ENCODE results near the gene RPS6KA2. TPM values are rescaled to one million over a fixed set of nuclear protein-coding genes. Genes with fewer than 3 reads are reported as not detected.

Gene RPS6KA2
- total RNA-seq, 2 donors from 2014 or later: 59.5 to 75.4 TPM

GRCh38 chr6:166490671-166491500, 136.2 kb downstream of the RPS6KA2 start:
- no peak for DNase-seq (ENCODE audit: low spot score)
- Histone ChIP-seq H3K36me3 (peaks cover 3% of the 10 kb centered on the region), H3K4me1 (ENCODE audit: control insufficient read depth in 1 of 2, low read depth in 2 of 2) (peaks cover 0 to 3% of the 10 kb centered on the region in 2 donors), H3K27ac (no peak overlapping the region), H3K4me3 (no peak overlapping the region), H3K27me3 (replicated peaks; ENCODE audit: insufficient read depth) (no peaks in the 10 kb centered on the region), H3K9me3 (no peaks in the 10 kb centered on the region)
- no peak for TF ChIP-seq CTCF (IDR thresholded peaks at IDR 0.05)
- ATAC-seq (ENCODE audit: insufficient number of reproducible peaks, low FRiP score, low read depth): no peak

DNA sequence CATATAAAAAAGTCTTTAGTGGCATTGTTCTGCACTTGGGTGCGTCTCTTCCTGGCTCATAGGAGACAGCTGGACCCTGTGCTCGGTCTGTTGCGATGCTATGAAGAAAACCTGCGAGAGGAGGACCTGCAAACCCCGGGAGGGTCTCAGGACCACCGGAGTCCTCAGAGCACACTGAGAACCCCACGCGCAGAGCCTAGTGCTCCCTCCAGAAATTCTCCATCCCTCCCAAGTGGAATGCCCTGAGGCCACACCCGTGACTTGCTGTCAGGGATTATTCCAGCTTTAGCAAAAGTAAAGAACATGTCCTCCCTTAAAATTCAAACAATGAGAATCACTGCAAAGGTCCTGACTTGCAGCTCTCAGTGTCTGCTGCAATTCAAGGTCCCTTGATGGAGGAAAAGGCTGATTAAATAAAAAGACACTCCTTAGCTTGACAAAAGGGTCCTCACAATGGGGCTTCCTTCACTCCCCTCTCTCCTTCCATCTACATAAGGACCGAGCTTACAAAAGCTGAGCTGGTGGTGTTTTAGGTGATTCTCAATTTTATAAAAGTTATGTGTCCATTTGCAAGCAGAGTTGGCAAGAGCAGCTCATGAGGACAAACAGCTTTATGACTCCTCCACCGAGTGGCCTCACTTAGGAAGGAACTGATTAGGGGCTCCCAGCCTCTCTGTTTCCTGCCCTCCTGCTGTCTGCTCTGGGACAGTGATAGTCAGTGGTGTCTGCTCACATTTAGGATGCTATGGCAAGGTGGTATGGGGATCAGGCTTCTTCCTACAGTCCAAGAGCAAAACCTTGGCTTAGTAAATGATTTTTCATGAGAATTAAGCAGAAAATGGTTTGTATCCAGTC, 137.5 kb downstream of the RPS6KA2 start:
- H3K27me3 ChIP-seq (replicated peaks; ENCODE audit: insufficient read depth): no peaks in the 10 kb centered on the region
- no peak overlapping the region for H3K4me3 ChIP-seq
- no peak for DNase-seq (ENCODE audit: low spot score)
- ATAC-seq (ENCODE audit: insufficient number of reproducible peaks, low FRiP score, low read depth): no peak
- no peaks in the 10 kb centered on the region for H3K36me3 ChIP-seq
- H3K27ac ChIP-seq: no peak overlapping the region
- H3K9me3 ChIP-seq: no peaks in the 10 kb centered on the region
- H3K4me1 ChIP-seq (ENCODE audit: control insufficient read depth in 1 of 2, low read depth in 2 of 2): peaks cover 0 to 3% of the 10 kb centered on the region in 2 donors
- no peak for TF ChIP-seq CTCF (IDR thresholded peaks at IDR 0.05)

DNA sequence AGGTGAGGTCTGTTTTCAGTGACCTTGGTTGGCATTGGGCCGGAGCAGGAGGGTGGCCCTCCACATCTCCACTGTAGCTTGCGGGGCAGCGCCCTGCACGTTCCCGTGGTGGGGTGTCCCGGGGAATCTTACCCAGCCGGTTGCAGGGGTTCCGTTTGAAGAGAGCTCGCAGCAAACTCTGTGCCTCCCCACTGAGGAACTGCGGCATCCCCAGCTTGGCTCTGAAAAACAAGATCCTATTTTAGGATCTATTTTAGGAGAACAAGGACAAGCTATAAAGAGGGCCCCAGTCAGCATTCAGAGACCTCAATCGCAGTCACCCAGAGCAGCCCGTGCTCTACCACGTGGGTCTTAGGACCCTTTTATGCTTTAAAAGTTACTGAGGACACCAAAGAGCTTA, 138.3 kb downstream of the RPS6KA2 start:
- Histone ChIP-seq H3K36me3 (no peaks in the 10 kb centered on the region), H3K4me3 (peak overlapping the region; percentile 18), H3K27ac (peak overlapping the region in 1 of 2 donors; percentile 57), H3K9me3 (no peaks in the 10 kb centered on the region), H3K27me3 (replicated peaks; ENCODE audit: insufficient read depth) (no peaks in the 10 kb centered on the region), H3K4me1 (ENCODE audit: control insufficient read depth in 1 of 2, low read depth in 2 of 2) (peaks cover 0 to 3% of the 10 kb centered on the region in 2 donors)
- no peak for DNase-seq (ENCODE audit: low spot score)
- ATAC-seq (ENCODE audit: insufficient number of reproducible peaks, low FRiP score, low read depth): no peak
- TF ChIP-seq CTCF (IDR thresholded peaks at IDR 0.05): no peak

DNA sequence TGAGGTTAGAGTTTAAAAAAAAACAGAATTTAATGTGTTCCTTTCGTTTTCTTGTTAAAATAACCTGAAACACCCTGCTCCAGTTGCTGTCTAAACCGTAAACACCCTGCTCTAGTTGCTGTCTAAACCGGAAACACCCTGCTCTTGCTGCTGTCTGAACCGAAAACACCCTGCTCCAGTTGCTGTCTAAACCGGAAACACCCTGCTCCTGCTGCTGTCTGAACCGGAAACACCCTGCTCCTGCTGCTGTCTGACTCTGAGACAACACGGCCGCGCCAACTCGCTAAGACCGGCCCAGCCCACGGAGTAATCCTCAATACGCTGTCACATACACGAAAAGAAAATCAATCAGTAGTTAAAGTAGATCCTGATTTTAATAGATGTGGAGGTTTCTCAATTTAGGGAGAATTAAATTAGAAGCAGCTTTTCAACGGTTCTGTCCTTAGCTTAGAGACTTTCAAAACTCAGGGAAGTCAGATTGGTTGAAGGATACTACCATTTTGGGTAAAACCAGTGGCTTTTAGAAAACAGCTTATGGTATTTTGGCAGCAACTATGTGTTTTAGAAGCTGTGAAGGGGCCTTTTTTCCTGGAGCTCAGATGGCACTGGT, 138.9 kb downstream of the RPS6KA2 start:
- Histone ChIP-seq H3K4me1 (ENCODE audit: control insufficient read depth in 1 of 2, low read depth in 2 of 2) (peaks cover 0 to 3% of the 10 kb centered on the region in 2 donors), H3K27me3 (replicated peaks; ENCODE audit: insufficient read depth) (no peaks in the 10 kb centered on the region), H3K36me3 (no peaks in the 10 kb centered on the region), H3K4me3 (peak overlapping the region; percentile 18), H3K9me3 (no peaks in the 10 kb centered on the region), H3K27ac (peak overlapping the region in 1 of 2 donors; percentile 57)
- no peak for DNase-seq (ENCODE audit: low spot score)
- TF ChIP-seq CTCF (IDR thresholded peaks at IDR 0.05): no peak
- ATAC-seq (ENCODE audit: insufficient number of reproducible peaks, low FRiP score, low read depth): no peak

- ATAC-seq (ENCODE audit: insufficient number of reproducible peaks, low FRiP score, low read depth): no peak
Measured at GRCh38 chr6:166487148-166487547, 139.9 kb downstream of the RPS6KA2 start.

More at GRCh38 chr6:166487148-166487547, 139.9 kb downstream of the RPS6KA2 start:
- H3K27ac ChIP-seq: no peak overlapping the region
- H3K27me3 ChIP-seq (replicated peaks; ENCODE audit: insufficient read depth): no peaks in the 10 kb centered on the region
- no peaks in the 10 kb centered on the region for H3K9me3 ChIP-seq
- peaks cover 3 to 4% of the 10 kb centered on the region in 2 donors for H3K4me1 ChIP-seq (ENCODE audit: control insufficient read depth in 1 of 2, low read depth in 2 of 2)
- no peak overlapping the region for H3K4me3 ChIP-seq
- no peaks in the 10 kb centered on the region for H3K36me3 ChIP-seq
- no peak for DNase-seq (ENCODE audit: low spot score)
- no peak for TF ChIP-seq CTCF (IDR thresholded peaks at IDR 0.05)
